BJ (cell line): ENCODE results near the gene WHRN. TPM values are rescaled to one million over a fixed set of nuclear protein-coding genes. Genes with fewer than 3 reads are reported as not detected.

Experiments used
- CTCF ChIA-PET: fragments of 350-600 bp; formaldehyde crosslinking; extraction: SDS; loops from one replicate; lab custom pipeline; 2021; ENCODE audit warnings: antibody characterized with exemption, inconsistent platforms; lab: Yijun Ruan, JAX
- POLR2A ChIA-PET: fragments of 300-600 bp; sonication (Branson Sonifier 250); formaldehyde crosslinking; extraction: SDS; loops from one replicate; lab custom pipeline; 2021; ENCODE audit warnings: antibody characterized with exemption; lab: Charles Lee
- DNase-seq: peaks from one replicate; pipeline ENCODE4 v3.0.0-alpha.2; 2011; ENCODE audit warnings: low read depth
- H3K27me3 ChIP-seq: 2 replicates; pipeline ENCODE4 v1.6.0; 2011; ENCODE audit warnings: low read length; ENCODE audit not compliant: control insufficient read depth, insufficient read depth
- H3K36me3 ChIP-seq: 2 replicates; pipeline ENCODE4 v1.5.1; 2011; ENCODE audit warnings: low read length; ENCODE audit not compliant: control insufficient read depth, insufficient read depth
- H3K4me3 ChIP-seq: 2 replicates; pipeline ENCODE4 v1.5.1; 2011; ENCODE audit warnings: low read depth, mild to moderate bottlenecking, control low read depth, low read length
- CTCF ChIP-seq: IDR thresholded peaks from 2 replicates; pipeline ENCODE4 v1.5.1; 2011; ENCODE audit warnings: low read depth, mild to moderate bottlenecking, control low read depth, inconsistent platforms, low read length, moderate library complexity; ENCODE audit not compliant: insufficient read depth
- polyA plus RNA-seq: library from polyadenylated mRNA; depleted of rRNA; stranded (reverse); fragments of >200 nt; gene quantifications from 2 replicates; pipeline ENCODE4 v1.2.3, GENCODE V29; 2011

The WHRN gene
- polyA plus RNA-seq, 1 experiment: 1.5 TPM

- ChIA-PET CTCF (interaction anchor here (1.1 to 2.0 kb wide), 5 partner anchors 15 to 294 kb away, joined by 3 to 11 read pairs (median 6); no protein-coding TSS in a partner anchor), POLR2A (no interaction called here)
- no peak for TF ChIP-seq CTCF
- DNase-seq: no peak
- no peaks in the 10 kb centered on the region; the same call in 1 of the 2 replicates for H3K36me3 ChIP-seq
- peak overlapping the region; percentile 45 for H3K4me3 ChIP-seq
- H3K27me3 ChIP-seq: no peaks in the 10 kb centered on the region
These were observed 118.2 kb downstream of the WHRN start for GRCh38 chr9:114386886-114387679.

GRCh38 chr9:114386361-114386885 is 118.8 kb downstream of the WHRN start:
- no peak for TF ChIP-seq CTCF
- POLR2A ChIA-PET: no interaction called here
- no peaks in the 10 kb centered on the region for H3K27me3 ChIP-seq
- peaks cover 3% of the 10 kb centered on the region; the same call in 1 of the 2 replicates for H3K36me3 ChIP-seq
- no peak for DNase-seq
- peak overlapping the region; percentile 45 for H3K4me3 ChIP-seq
- CTCF ChIA-PET: interaction anchor here (1.1 to 1.9 kb wide), 6 partner anchors 9 to 295 kb away, joined by 3 to 7 read pairs (median 6); no protein-coding TSS in a partner anchor

- peak; percentile 69 for DNase-seq
- no peaks in the 10 kb centered on the region for H3K27me3 ChIP-seq
- no peak overlapping the region for H3K4me3 ChIP-seq
- ChIA-PET CTCF (interaction anchor here (1.2 to 1.9 kb wide), 4 partner anchors 10 to 46 kb away, joined by 4 to 6 read pairs (median 6); no protein-coding TSS in a partner anchor), POLR2A (interaction anchor here (0.6 kb wide), 2 partner anchors 10 to 140 kb away, joined by 6 to 16 read pairs; no protein-coding TSS in a partner anchor)
- peaks cover 8% of the 10 kb centered on the region for H3K36me3 ChIP-seq
- no peak for TF ChIP-seq CTCF
These were observed 119.7 kb downstream of the WHRN start for GRCh38 chr9:114385397-114386181.

GRCh38 chr9:114384836-114385396 is 120.4 kb downstream of the WHRN start:
- ChIA-PET POLR2A (no interaction called here), CTCF (interaction anchor here (0.6 to 1.9 kb wide), 5 partner anchors 10 to 881 kb away, joined by 3 to 6 read pairs (median 5); no protein-coding TSS in a partner anchor)
- Histone ChIP-seq H3K36me3 (peaks cover 8% of the 10 kb centered on the region), H3K4me3 (no peak overlapping the region), H3K27me3 (no peaks in the 10 kb centered on the region)
- TF ChIP-seq CTCF: no peak
- no peak for DNase-seq
